Suprapubic skin (tissue), 4 donors: ENCODE data around the gene RHBDF1. TPM values are rescaled to one million over a fixed set of nuclear protein-coding genes. Genes with fewer than 3 reads are reported as not detected.

ENCODE experiments used
- DNase-seq, 2 donors: peaks; one replicate each; pipeline ENCODE4 v3.0.0-alpha.2; 2019; ENCODE audit warnings: low spot score in 2 of 2
- H3K27ac ChIP-seq: fragments of 200-600 bp; sonication (generic); one replicate; pipeline ENCODE4 v1.5.1; 2019
- H3K27me3 ChIP-seq: fragments of 200-600 bp; sonication (generic); one replicate; pipeline ENCODE4 v1.5.1; 2019
- H3K36me3 ChIP-seq: fragments of 200-600 bp; sonication (generic); one replicate; pipeline ENCODE4 v1.5.1; 2019
- H3K4me1 ChIP-seq: fragments of 200-600 bp; sonication (generic); one replicate; pipeline ENCODE4 v1.5.1; 2019
- H3K4me3 ChIP-seq: fragments of 200-600 bp; sonication (generic); one replicate; pipeline ENCODE4 v1.5.1; 2019; ENCODE audit warnings: mild to moderate bottlenecking
- H3K9me3 ChIP-seq: fragments of 200-600 bp; sonication (generic); one replicate; pipeline ENCODE4 v1.5.1; 2019
- CTCF ChIP-seq, 2 donors: fragments of 200-600 bp in 1 of 2; fragments of 450-650 bp in 1 of 2; sonication (generic) in 1 of 2; IDR thresholded peaks; one replicate each; pipeline ENCODE4 v1.5.1; 2016 to 2019; ENCODE audit warnings: antibody characterized with exemption in 2 of 2, mild to moderate bottlenecking in 1 of 2, moderate library complexity in 1 of 2
- EP300 ChIP-seq: sonication (generic); formaldehyde crosslinking; IDR thresholded peaks from one replicate; pipeline ENCODE4 v1.6.1; 2017; ENCODE audit warnings: antibody characterized with exemption
- POLR2A ChIP-seq, 2 donors: fragments of 450-650 bp; IDR thresholded peaks; one replicate each; pipeline ENCODE4 v1.6.1; 2017; ENCODE audit warnings: antibody characterized with exemption in 2 of 2, mild to moderate bottlenecking in 2 of 2, moderate library complexity in 2 of 2
- POLR2AphosphoS5 ChIP-seq, 3 donors: sonication (generic); formaldehyde crosslinking; IDR thresholded peaks; one replicate each; pipeline ENCODE4 v1.6.1; 2017; ENCODE audit warnings: antibody characterized with exemption in 3 of 3
- WGBS: methylation state at CpG from one replicate; pipeline ENCODE4 v1.1.5; 2018; 5-methylcytosine and 5-hydroxymethylcytosine counted together
- total RNA-seq, 4 donors: library from RNA; depleted of rRNA; stranded (reverse); fragments of >200 nt; gene quantifications; one replicate each; pipeline ENCODE4 v1.1.0, GENCODE V29; 2016

Gene RHBDF1
- total RNA-seq, 4 donors from 2014 or later = 32.1 to 107 (median 41.2) TPM

GRCh38 chr16:117379-118365, 45.2 kb upstream of the RHBDF1 start:
- H3K36me3 ChIP-seq = peaks cover 24% of the 10 kb centered on the region
- WGBS = 56% methylated on average over 12 of the region's 19 CpGs
- peak in 1 of 2 donors; percentile 71 for DNase-seq
- TF ChIP-seq CTCF (IDR thresholded peaks at IDR 0.05) (peak; percentile 21 to 52), POLR2AphosphoS5 (IDR thresholded peaks at IDR 0.05) (no peak), EP300 (no peak), POLR2A (IDR thresholded peaks at IDR 0.05) (no peak)
- no peaks in the 10 kb centered on the region for H3K9me3 ChIP-seq
- H3K4me1 ChIP-seq = peaks cover 6% of the 10 kb centered on the region
- H3K4me3 ChIP-seq = no peak overlapping the region
- H3K27ac ChIP-seq = no peak overlapping the region
- H3K27me3 ChIP-seq = no peaks in the 10 kb centered on the region

- Histone ChIP-seq H3K4me1 (peaks cover 6% of the 10 kb centered on the region), H3K9me3 (no peaks in the 10 kb centered on the region), H3K27me3 (no peaks in the 10 kb centered on the region), H3K27ac (no peak overlapping the region), H3K4me3 (no peak overlapping the region), H3K36me3 (peaks cover 36% of the 10 kb centered on the region)
- DNase-seq = no peak
- 82% methylated on average over 7 of the region's 7 CpGs for WGBS
- no peak for TF ChIP-seq EP300
- TF ChIP-seq POLR2AphosphoS5 (IDR thresholded peaks at IDR 0.05) = no peak
- TF ChIP-seq CTCF (IDR thresholded peaks at IDR 0.05) = no peak
- TF ChIP-seq POLR2A (IDR thresholded peaks at IDR 0.05) = no peak
Measured at GRCh38 chr16:116015-116414, 43.6 kb upstream of the RHBDF1 start.

- Histone ChIP-seq H3K36me3 (peaks cover 53% of the 10 kb centered on the region), H3K4me3 (no peak overlapping the region), H3K9me3 (no peaks in the 10 kb centered on the region), H3K27me3 (no peaks in the 10 kb centered on the region), H3K4me1 (peaks cover 6% of the 10 kb centered on the region), H3K27ac (no peak overlapping the region)
- TF ChIP-seq POLR2A (IDR thresholded peaks at IDR 0.05) (no peak), CTCF (IDR thresholded peaks at IDR 0.05) (no peak), EP300 (no peak), POLR2AphosphoS5 (IDR thresholded peaks at IDR 0.05) (no peak)
- DNase-seq = no peak
- 90% methylated on average over 2 of the region's 2 CpGs for WGBS
Measured at GRCh38 chr16:114327-114726, 41.9 kb upstream of the RHBDF1 start.

GRCh38 chr16:112153-112840, 39.9 kb upstream of the RHBDF1 start:
- Histone ChIP-seq H3K4me3 (no peak overlapping the region), H3K27ac (no peak overlapping the region), H3K36me3 (peaks cover 59% of the 10 kb centered on the region), H3K9me3 (no peaks in the 10 kb centered on the region), H3K4me1 (peaks cover 6% of the 10 kb centered on the region), H3K27me3 (no peaks in the 10 kb centered on the region)
- no peak for DNase-seq
- WGBS = 90% methylated on average over 16 of the region's 21 CpGs
- TF ChIP-seq CTCF (IDR thresholded peaks at IDR 0.05) = no peak
- no peak for TF ChIP-seq POLR2AphosphoS5 (IDR thresholded peaks at IDR 0.05)
- no peak for TF ChIP-seq POLR2A (IDR thresholded peaks at IDR 0.05)
- no peak for TF ChIP-seq EP300
